GM18520 (cell line): ENCODE measurements around the gene ERFE.
"Not testable (repeated sequence)": the region's sequence is repeated elsewhere in the genome, so short reads cannot be mapped to it uniquely, and the experiment has no call there.

Source experiments
- ATAC-seq: cut with Tn5 transposase; IDR thresholded peaks from one replicate; pipeline ENCODE4 v1.9.1; 2021; ENCODE audit not compliant: unreplicated experiment

ERFE gene

GRCh38 chr2:238166391-238167343 lies 7.9 kb downstream of the ERFE start:
- no peak for ATAC-seq

- ATAC-seq = no peak
Observed at GRCh38 chr2:238167344-238167715, 8.6 kb downstream of the ERFE start.

- no peak for ATAC-seq
Observed at GRCh38 chr2:238167761-238168160, 9.0 kb downstream of the ERFE start.

GRCh38 chr2:238168196-238169047 lies 9.7 kb downstream of the ERFE start:
- ATAC-seq = no peak

GRCh38 chr2:238169048-238169707 lies 10.4 kb downstream of the ERFE start:
- no peak for ATAC-seq

GRCh38 chr2:238169708-238170251 lies 11.0 kb downstream of the ERFE start:
- no peak for ATAC-seq

- no peak for ATAC-seq
Observed at GRCh38 chr2:238170386-238171071, 11.8 kb downstream of the ERFE start.

- ATAC-seq = not testable (repeated sequence)
Observed at GRCh38 chr2:238171072-238171431, 12.3 kb downstream of the ERFE start.

GRCh38 chr2:238171575-238172187 lies 12.9 kb downstream of the ERFE start:
- no peak for ATAC-seq

GRCh38 chr2:238172439-238172838 lies 13.7 kb downstream of the ERFE start:
- ATAC-seq = no peak

- ATAC-seq = no peak
Observed at GRCh38 chr2:238173692-238174091, 14.9 kb downstream of the ERFE start.

GRCh38 chr2:238174291-238174690 lies 15.5 kb downstream of the ERFE start:
- ATAC-seq = no peak

- ATAC-seq = no peak
Observed at GRCh38 chr2:238174701-238175100, 15.9 kb downstream of the ERFE start.

- ATAC-seq = no peak
Observed at GRCh38 chr2:238176613-238177012, 17.8 kb downstream of the ERFE start.

GRCh38 chr2:238180554-238180953 lies 21.8 kb downstream of the ERFE start:
- ATAC-seq = no peak

GRCh38 chr2:238182362-238182761 lies 23.6 kb downstream of the ERFE start:
- no peak for ATAC-seq

GRCh38 chr2:238183821-238184220 lies 25.1 kb downstream of the ERFE start:
- no peak for ATAC-seq

- ATAC-seq = no peak
Observed at GRCh38 chr2:238187618-238188548, 29.1 kb downstream of the ERFE start.

GRCh38 chr2:238190445-238190844 lies 31.7 kb downstream of the ERFE start:
- ATAC-seq = no peak
